ENCODE results near the gene GNB1L.

Gene GNB1L

DNA sequence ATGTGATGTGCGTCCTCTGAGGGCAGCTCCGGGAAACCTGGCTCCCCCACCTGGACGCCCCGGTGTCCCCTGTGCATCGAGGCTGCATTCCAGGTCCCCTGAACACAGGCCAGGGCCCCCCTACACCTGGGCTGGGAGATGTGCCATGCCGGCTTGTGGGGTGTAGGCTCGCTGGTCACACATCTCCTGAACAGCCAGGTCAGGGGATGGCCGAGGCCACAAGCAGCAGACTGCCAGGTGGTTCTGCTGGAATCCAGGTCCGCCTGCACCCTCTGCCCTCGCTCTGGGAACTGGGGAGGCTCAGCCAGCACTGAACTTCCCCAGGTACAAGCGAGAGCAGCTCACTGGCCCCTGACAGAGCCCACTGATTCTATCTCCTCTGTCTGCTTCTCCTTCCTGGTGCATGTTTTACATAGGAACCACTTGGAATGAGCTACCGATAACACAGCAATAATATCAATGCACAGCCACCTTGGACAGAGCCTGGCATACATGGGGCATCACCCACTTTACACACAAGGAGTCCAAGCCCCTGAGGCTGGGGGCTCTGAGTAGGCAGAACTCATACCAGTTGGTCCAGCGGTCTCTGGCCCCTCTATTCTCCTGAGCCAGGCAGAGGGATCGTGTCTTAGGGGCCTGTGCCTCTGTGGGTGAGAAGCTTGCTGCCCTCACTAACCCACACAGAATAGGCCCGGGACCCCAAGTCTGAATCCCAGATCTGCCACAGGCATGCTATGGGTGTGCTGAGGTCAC, 47.3 kb downstream of the GNB1L start:
- no peak for DNase-seq

GRCh38 chr22:19806213-19807160, 48.2 kb downstream of the GNB1L start:
- DNase-seq, result no peak

GRCh38 chr22:19805821-19806212, 48.9 kb downstream of the GNB1L start:
- no peak for DNase-seq

- DNase-seq, result no peak
These were observed 50.9 kb downstream of the GNB1L start for GRCh38 chr22:19803736-19804267.

DNA sequence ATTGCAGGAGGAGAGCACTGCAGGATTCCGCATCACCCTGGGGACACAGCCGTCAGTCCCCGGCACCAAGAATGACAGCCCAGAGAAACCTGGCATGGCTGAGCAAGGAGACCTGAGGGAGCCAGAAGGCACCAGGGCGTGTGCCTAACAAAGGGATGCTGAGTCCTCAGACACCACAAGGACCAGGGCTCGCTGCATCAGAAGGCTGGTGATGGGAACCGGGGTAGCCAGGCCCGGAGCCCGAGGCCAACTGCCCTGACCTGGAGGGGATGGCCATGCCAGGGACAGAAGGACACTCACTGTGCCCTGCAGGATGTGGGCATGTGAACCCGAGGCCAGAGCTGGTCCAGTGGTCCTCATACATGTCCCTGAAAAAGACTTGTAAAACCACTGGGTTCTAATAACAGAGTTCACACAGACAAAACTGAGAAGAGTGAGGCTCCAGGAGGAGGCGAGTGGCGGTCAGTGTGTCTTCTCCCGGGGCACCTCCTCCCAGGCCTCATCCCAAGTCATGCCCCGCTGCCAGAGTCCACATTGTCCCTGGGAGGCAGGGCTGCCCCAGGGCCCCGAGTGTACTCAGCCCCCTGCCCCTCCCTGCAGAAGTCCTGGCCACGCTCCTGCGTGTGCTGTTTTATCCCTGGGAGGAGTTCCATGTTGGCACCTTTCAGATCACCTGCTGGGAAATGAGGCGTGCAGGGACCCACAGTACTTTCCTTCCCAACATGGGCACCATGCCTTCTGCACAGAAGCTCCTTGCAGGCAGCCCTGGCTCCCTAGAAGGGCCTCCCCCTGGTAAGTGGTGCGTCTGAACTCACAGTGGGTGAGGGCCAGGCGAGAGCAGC, 51.6 kb downstream of the GNB1L start:
- DNase-seq, result no peak

GRCh38 chr22:19802001-19802893, 52.4 kb downstream of the GNB1L start:
- DNase-seq, result no peak

- no peak for DNase-seq
These were observed 53.2 kb downstream of the GNB1L start for GRCh38 chr22:19801340-19802000.

DNA sequence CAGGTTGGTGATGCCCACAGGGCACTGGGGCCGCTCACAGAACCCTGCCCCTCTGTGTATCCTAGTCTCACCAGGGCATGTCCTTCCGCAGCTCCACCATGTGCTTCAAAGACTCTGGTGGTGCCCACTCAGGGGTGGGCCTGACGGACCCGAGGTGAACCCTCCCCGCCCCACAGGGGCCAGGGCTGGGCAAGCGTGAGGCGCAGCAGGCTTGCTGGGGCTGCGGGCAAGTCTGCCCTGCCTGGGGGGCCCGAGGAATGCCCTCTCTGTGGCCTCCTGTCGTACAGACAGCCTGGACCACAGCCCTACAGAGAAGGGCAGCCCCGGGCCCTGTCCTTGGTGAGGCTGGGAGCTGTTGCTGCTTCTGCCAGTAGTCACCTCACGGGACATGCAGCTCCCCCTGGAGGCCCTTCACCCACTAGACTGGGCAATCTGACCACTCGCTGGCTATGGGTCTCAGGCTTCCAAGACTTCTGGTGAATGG, 53.9 kb downstream of the GNB1L start:
- no peak for DNase-seq

- no peak for DNase-seq
These were observed 54.4 kb downstream of the GNB1L start for GRCh38 chr22:19800306-19800705.

- no peak for DNase-seq
These were observed 55.1 kb downstream of the GNB1L start for GRCh38 chr22:19799322-19800190.

- DNase-seq, result no peak
These were observed 55.8 kb downstream of the GNB1L start for GRCh38 chr22:19798891-19799293.

GRCh38 chr22:19798003-19798665, 56.5 kb downstream of the GNB1L start:
- DNase-seq, result no peak

- no peak for DNase-seq
These were observed 57.3 kb downstream of the GNB1L start for GRCh38 chr22:19797086-19798002.

- no peak for DNase-seq
These were observed 58.5 kb downstream of the GNB1L start for GRCh38 chr22:19796160-19796559.

DNA sequence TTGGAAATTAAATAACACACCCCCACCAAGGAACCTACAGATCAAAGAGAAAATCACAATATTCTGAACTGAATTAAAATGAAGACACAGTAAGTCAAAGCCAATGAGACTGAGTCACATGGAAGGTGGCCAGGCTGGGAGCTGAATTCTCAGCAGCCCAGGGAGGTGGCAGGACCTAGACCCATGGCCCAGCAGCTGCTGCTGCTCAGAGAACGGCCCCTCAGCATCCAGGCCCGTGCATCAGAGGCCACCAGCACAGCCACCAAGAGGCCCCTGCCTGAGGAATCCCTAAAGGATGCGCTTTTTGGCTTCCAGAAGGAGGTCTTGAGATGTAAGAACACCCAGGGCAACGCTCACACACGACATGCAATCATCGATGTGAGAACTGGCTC, 59.1 kb downstream of the GNB1L start:
- DNase-seq, result no peak

DNA sequence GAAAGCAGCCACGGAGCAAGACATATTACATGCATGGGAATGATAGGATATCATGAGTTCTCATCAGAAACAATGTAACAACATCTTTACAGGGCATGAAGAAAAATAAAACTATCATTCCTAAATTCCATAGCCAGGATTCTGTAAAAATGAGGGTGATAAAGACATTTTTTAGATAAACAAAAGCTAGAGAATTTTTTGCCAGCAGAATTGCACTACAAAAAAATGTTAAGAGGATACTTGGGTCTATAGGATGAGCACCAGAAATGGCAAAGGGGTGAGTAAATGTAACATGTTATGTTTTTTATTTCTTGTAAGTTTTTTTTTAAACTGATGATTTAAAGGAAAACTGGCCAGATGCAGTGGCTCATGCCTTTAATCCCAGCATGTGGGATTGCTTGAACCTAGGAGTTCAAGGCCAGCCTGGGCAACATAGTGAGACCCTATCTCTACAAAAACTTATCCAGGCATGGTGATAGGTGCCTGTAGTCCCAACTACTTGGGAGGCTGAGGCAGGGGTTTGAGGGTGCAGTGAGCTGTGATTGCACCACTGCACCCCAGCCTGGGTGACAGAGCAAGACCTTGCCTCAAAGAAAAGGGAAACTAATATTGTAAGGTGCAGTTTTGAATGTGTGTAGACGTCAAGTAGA, 60.9 kb downstream of the GNB1L start:
- no peak for DNase-seq

DNA sequence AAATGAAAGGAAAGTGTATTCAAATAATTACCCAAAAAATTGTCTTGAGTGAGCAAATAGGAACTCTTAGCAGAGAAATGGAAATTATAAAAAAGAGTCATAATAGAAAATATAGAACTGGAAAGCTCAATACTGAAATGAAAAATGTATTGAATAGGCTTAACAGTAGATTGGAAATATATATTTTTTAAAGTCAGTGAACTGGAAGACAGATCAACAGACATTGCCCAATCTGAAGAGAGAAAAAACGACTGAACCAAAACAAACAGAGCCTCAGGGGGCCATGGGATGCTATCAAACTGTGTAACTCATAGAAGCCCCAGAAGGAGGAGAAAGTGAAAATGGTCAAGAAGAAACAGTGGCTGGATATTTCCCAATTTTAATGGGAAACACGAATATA, 61.5 kb downstream of the GNB1L start:
- no peak for DNase-seq

All from RPMI8226 (cell line).